GM18520 (cell line): ENCODE measurements around the gene LRRN2.
"Not testable (repeated sequence)": the region's sequence is repeated elsewhere in the genome, so short reads cannot be mapped to it uniquely, and the experiment has no call there.

ENCODE experiments used
- ATAC-seq: cut with Tn5 transposase; IDR thresholded peaks from one replicate; pipeline ENCODE4 v1.9.1; 2021; ENCODE audit not compliant: unreplicated experiment

LRRN2 gene

GRCh38 chr1:204576422-204576821 is 109.1 kb downstream of the LRRN2 start:
- ATAC-seq, result no peak

GRCh38 chr1:204575221-204576190 is 110.0 kb downstream of the LRRN2 start:
- ATAC-seq, result no peak

- no peak for ATAC-seq
Measured at GRCh38 chr1:204574865-204575163, 110.7 kb downstream of the LRRN2 start.

- ATAC-seq, result no peak
Measured at GRCh38 chr1:204574016-204574864, 111.3 kb downstream of the LRRN2 start.

- ATAC-seq, result no peak
Measured at GRCh38 chr1:204572923-204573922, 112.3 kb downstream of the LRRN2 start.

- ATAC-seq, result no peak
Measured at GRCh38 chr1:204571631-204572030, 113.9 kb downstream of the LRRN2 start.

GRCh38 chr1:204571128-204571527 is 114.4 kb downstream of the LRRN2 start:
- no peak for ATAC-seq

- ATAC-seq, result not testable (repeated sequence)
Measured at GRCh38 chr1:204570021-204570420, 115.5 kb downstream of the LRRN2 start.

GRCh38 chr1:204569478-204569877 is 116.1 kb downstream of the LRRN2 start:
- ATAC-seq, result no peak

- no peak for ATAC-seq
Measured at GRCh38 chr1:204568576-204569315, 116.8 kb downstream of the LRRN2 start.
